Endothelial cell of umbilical vein (primary cell): Measurements from ENCODE around the gene HSPA6.
"Not testable (repeated sequence)": the region's sequence is repeated elsewhere in the genome, so short reads cannot be mapped to it uniquely, and the experiment has no call there.

Source experiments
- EZH2 ChIP-seq: IDR thresholded peaks from 2 replicates; pipeline ENCODE4 v1.6.1; 2012; ENCODE audit warnings: borderline replicate concordance, low read depth, mild to moderate bottlenecking, moderate library complexity, low read length, inconsistent platforms; ENCODE audit not compliant: severe bottlenecking
- GATA2 ChIP-seq: IDR thresholded peaks from 2 replicates; pipeline ENCODE4 v1.7.0; 2011; ENCODE audit warnings: low read depth, mild to moderate bottlenecking, moderate library complexity, mixed read lengths, low read length; ENCODE audit not compliant: insufficient read length, insufficient read depth
- POLR2AphosphoS5 ChIP-seq: IDR thresholded peaks from 2 replicates; pipeline ENCODE4 v1.6.1; 2012; ENCODE audit warnings: low read depth, mild to moderate bottlenecking, control low read depth, low read length, moderate library complexity; ENCODE audit not compliant: insufficient read depth

GRCh38 chr1:161524742-161525291 is 477 bp downstream of the HSPA6 start:
- not testable (repeated sequence) for TF ChIP-seq POLR2AphosphoS5, GATA2, EZH2
